WTC11 (cell line): Measurements from ENCODE around the gene STX2. TPM values are rescaled to one million over a fixed set of nuclear protein-coding genes. Genes with fewer than 3 reads are reported as not detected.

Experiments
- ATAC-seq: fragments of 200-7000 bp; cut with Tn5 transposase; 2 replicates; pipeline ENCODE4 v1.10.0; 2021; ENCODE audit warnings: mild to moderate bottlenecking, moderate library complexity
- CTCF ChIA-PET: fragments of 300-600 bp; sonication (Branson Sonifier 250); formaldehyde crosslinking; loops from one replicate; lab custom pipeline; 2021; ENCODE audit warnings: antibody characterized with exemption; lab: Charles Lee
- POLR2A ChIA-PET: fragments of 350-600 bp; sonication (Branson Sonifier 250); formaldehyde crosslinking; loops from one replicate; lab custom pipeline; 2021; ENCODE audit warnings: antibody characterized with exemption; lab: Charles Lee
- DNase-seq: peaks from one replicate; pipeline ENCODE4 v3.0.0; 2021; ENCODE audit warnings: low spot score
- H3K27ac Mint-ChIP-seq: 2 replicates; pipeline ENCODE4 v1.8.0; 2021; ENCODE audit warnings: mixed read lengths
- H3K27me3 Mint-ChIP-seq: 2 replicates; pipeline ENCODE4 v1.8.0; 2021; ENCODE audit warnings: low read depth, mild to moderate bottlenecking, moderate library complexity, mixed read lengths
- H3K36me3 Mint-ChIP-seq: 2 replicates; pipeline ENCODE4 v1.8.0; 2021; ENCODE audit warnings: mixed read lengths
- H3K4me1 Mint-ChIP-seq: 2 replicates; pipeline ENCODE4 v1.8.0; 2022; ENCODE audit warnings: mixed read lengths
- H3K4me3 Mint-ChIP-seq: 2 replicates; pipeline ENCODE4 v1.8.0; 2021; ENCODE audit warnings: mild to moderate bottlenecking, moderate library complexity, mixed read lengths
- H3K9me3 Mint-ChIP-seq: 2 replicates; pipeline ENCODE4 v1.8.0; 2021; ENCODE audit warnings: mixed read lengths
- AFF4 ChIP-seq: sonication (generic); formaldehyde crosslinking; IDR thresholded peaks from 2 replicates; pipeline ENCODE4 v1.8.1; 2023; ENCODE audit warnings: mild to moderate bottlenecking, missing genetic modification reagents, borderline replicate concordance
- ATF1 ChIP-seq: sonication (generic); formaldehyde crosslinking; IDR thresholded peaks from 2 replicates; pipeline ENCODE4 v1.8.1; 2023; ENCODE audit warnings: mild to moderate bottlenecking, moderate library complexity, missing genetic modification reagents
- CBFB ChIP-seq: sonication (generic); formaldehyde crosslinking; IDR thresholded peaks from 2 replicates; pipeline ENCODE4 v1.8.1; 2022; ENCODE audit warnings: mild to moderate bottlenecking, low read depth, missing genetic modification reagents
- E2F1 ChIP-seq: sonication (generic); formaldehyde crosslinking; IDR thresholded peaks from 2 replicates; pipeline ENCODE4 v1.8.0; 2022; ENCODE audit warnings: mild to moderate bottlenecking, missing genetic modification reagents
- FOXP4 ChIP-seq: sonication (generic); formaldehyde crosslinking; IDR thresholded peaks from 2 replicates; pipeline ENCODE4 v1.8.0; 2022; ENCODE audit warnings: mild to moderate bottlenecking, missing genetic modification reagents
- KAT7 ChIP-seq: sonication (generic); formaldehyde crosslinking; IDR thresholded peaks from 2 replicates; pipeline ENCODE4 v1.8.1; 2023; ENCODE audit warnings: missing genetic modification reagents, mild to moderate bottlenecking, borderline replicate concordance
- MYBL2 ChIP-seq: sonication (generic); formaldehyde crosslinking; IDR thresholded peaks from 2 replicates; pipeline ENCODE4 v1.8.1; 2023; ENCODE audit warnings: mild to moderate bottlenecking, moderate library complexity, missing genetic modification reagents
- NFATC4 ChIP-seq: fragments of 250-450 bp; sonication (Bioruptor Pico); IDR thresholded peaks from 2 replicates; pipeline ENCODE4 v1.9.0; 2021; ENCODE audit warnings: mild to moderate bottlenecking
- NFE2L1 ChIP-seq: sonication (generic); formaldehyde crosslinking; IDR thresholded peaks from 2 replicates; pipeline ENCODE4 v1.8.1; 2023; ENCODE audit warnings: missing genetic modification reagents
- NR2C2 ChIP-seq: sonication (generic); formaldehyde crosslinking; IDR thresholded peaks from 2 replicates; pipeline ENCODE4 v1.8.0; 2022; ENCODE audit warnings: mild to moderate bottlenecking, missing genetic modification reagents
- SMAD3 ChIP-seq: sonication (generic); formaldehyde crosslinking; IDR thresholded peaks from 2 replicates; pipeline ENCODE4 v1.8.0; 2022; ENCODE audit warnings: missing genetic modification reagents, mild to moderate bottlenecking, borderline replicate concordance
- SP1 ChIP-seq: sonication (generic); formaldehyde crosslinking; conservative IDR thresholded peaks from 2 replicates; pipeline ENCODE4 v1.8.1; 2022; ENCODE audit warnings: missing genetic modification reagents
- USF1 ChIP-seq: sonication (generic); formaldehyde crosslinking; IDR thresholded peaks from 2 replicates; pipeline ENCODE4 v1.8.0; 2022; ENCODE audit warnings: mild to moderate bottlenecking, missing genetic modification reagents
- ZNF396 ChIP-seq: fragments of 250-450 bp; sonication (Bioruptor Pico); IDR thresholded peaks from 2 replicates; pipeline ENCODE4 v1.8.0; 2021; ENCODE audit warnings: mild to moderate bottlenecking, moderate library complexity, borderline replicate concordance
- ZNF425 ChIP-seq: fragments of 250-450 bp; sonication (Bioruptor Pico); conservative IDR thresholded peaks from 2 replicates; pipeline ENCODE4 v1.9.0; 2021; ENCODE audit warnings: mild to moderate bottlenecking
- ZNF512 ChIP-seq: sonication (generic); formaldehyde crosslinking; IDR thresholded peaks from 2 replicates; pipeline ENCODE4 v1.8.1; 2022; ENCODE audit warnings: missing genetic modification reagents, borderline replicate concordance
- total RNA-seq: library from RNA; stranded (reverse); gene quantifications from 3 replicates; pipeline ENCODE4 v1.2.3, GENCODE V29; 2021

Gene STX2
- total RNA-seq, 1 experiment from 2014 or later, result 22.7 TPM

- ChIA-PET POLR2A (interaction anchor here (0.6 to 1.2 kb wide), 3 partner anchors 10 to 55 kb away, joined by 3 to 4 read pairs (median 3); no protein-coding TSS in a partner anchor), CTCF (interaction anchor here (0.6 kb wide), 1 partner anchor 11 kb away, joined by 3 read pairs; no protein-coding TSS in a partner anchor)
- Mint-ChIP-seq H3K27ac (no peak overlapping the region), H3K9me3 (no peaks in the 10 kb centered on the region), H3K36me3 (peaks cover 23% of the 10 kb centered on the region), H3K27me3 (no peaks in the 10 kb centered on the region), H3K4me3 (no peak overlapping the region), H3K4me1 (peaks cover 38% of the 10 kb centered on the region)
- ATAC-seq (no peak; the same call in 1 of the 2 replicates), DNase-seq (no peak)
- TF ChIP-seq CBFB (CRISPR knock-in tag), result no peak
- no peak for TF ChIP-seq USF1 (CRISPR knock-in tag)
- TF ChIP-seq KAT7, result no peak
- no peak for TF ChIP-seq MYBL2 (CRISPR knock-in tag)
- TF ChIP-seq E2F1 (CRISPR knock-in tag), result no peak
- no peak for TF ChIP-seq SP1 (CRISPR knock-in tag)
- TF ChIP-seq ZNF396, result no peak
- no peak for TF ChIP-seq ATF1 (CRISPR knock-in tag)
- no peak for TF ChIP-seq ZNF425 (CRISPR knock-in tag)
- no peak for TF ChIP-seq NFE2L1 (CRISPR knock-in tag)
- TF ChIP-seq NR2C2, result no peak
These were observed 41.4 kb upstream of the STX2 start for GRCh38 chr12:130880411-130880885.

GRCh38 chr12:130879781-130880389, 40.8 kb upstream of the STX2 start:
- CTCF ChIA-PET, result interaction anchor here (0.9 kb wide), 1 partner anchor 54 kb away, joined by 3 read pairs; no protein-coding TSS in a partner anchor
- H3K9me3 Mint-ChIP-seq, result no peaks in the 10 kb centered on the region
- DNase-seq, result no peak

GRCh38 chr12:130879212-130879686, 40.2 kb upstream of the STX2 start:
- ChIA-PET POLR2A (interaction anchor here (1.0 kb wide), 1 partner anchor 9 kb away, joined by 4 read pairs; no protein-coding TSS in a partner anchor), CTCF (interaction anchor here (0.9 kb wide), 1 partner anchor 53 kb away, joined by 3 read pairs; no protein-coding TSS in a partner anchor)
- ATAC-seq, result peak; percentile 27
- no peak for TF ChIP-seq AFF4
- no peak for TF ChIP-seq ZNF512 (CRISPR knock-in tag)
- TF ChIP-seq SMAD3 (CRISPR knock-in tag), result no peak

More at GRCh38 chr12:130879781-130880389, 40.8 kb upstream of the STX2 start:
- Mint-ChIP-seq H3K4me1 (peaks cover 42% of the 10 kb centered on the region), H3K27me3 (no peaks in the 10 kb centered on the region), H3K4me3 (no peak overlapping the region), H3K27ac (peak overlapping the region; percentile 50; the same call in 1 of the 2 replicates), H3K36me3 (peaks cover 28% of the 10 kb centered on the region)
- POLR2A ChIA-PET, result interaction anchor here (0.6 to 1.2 kb wide), 3 partner anchors 9 to 54 kb away, joined by 3 to 4 read pairs (median 3); no protein-coding TSS in a partner anchor
- ATAC-seq, result peak; percentile 21
- TF ChIP-seq FOXP4 (CRISPR knock-in tag) (no peak), NFATC4 (CRISPR knock-in tag) (peak; percentile 80; the same call in 1 of the 2 replicates)

More at GRCh38 chr12:130879212-130879686, 40.2 kb upstream of the STX2 start:
- no peak overlapping the region for H3K4me3 Mint-ChIP-seq
- H3K27ac Mint-ChIP-seq, result peak overlapping the region; percentile 80
- H3K36me3 Mint-ChIP-seq, result peaks cover 35% of the 10 kb centered on the region
- peaks cover 49% of the 10 kb centered on the region for H3K4me1 Mint-ChIP-seq
- no peak for DNase-seq
- H3K27me3 Mint-ChIP-seq, result no peaks in the 10 kb centered on the region
- H3K9me3 Mint-ChIP-seq, result no peaks in the 10 kb centered on the region
